Upper lobe of left lung (tissue), 6 donors: ENCODE measurements around the gene RPL27. TPM values are rescaled to one million over a fixed set of nuclear protein-coding genes. Genes with fewer than 3 reads are reported as not detected.

ENCODE experiments used
- ATAC-seq, 2 donors: fragments of 200-7000 bp; cut with Tn5 transposase; one replicate each; pipeline ENCODE4 v1.9.1; 2022; ENCODE audit warnings: mild to moderate bottlenecking in 2 of 2, moderate library complexity in 2 of 2; ENCODE audit not compliant: low FRiP score in 2 of 2
- DNase-seq, 2 donors: peaks; one replicate each; pipeline ENCODE4 v3.0.0-alpha.2; 2019 to 2020
- H3K27ac ChIP-seq, 4 donors: fragments of 200-600 bp; sonication (generic); one replicate each; pipeline ENCODE4 v1.5.1; 2016 to 2019
- H3K27me3 ChIP-seq, 4 donors: fragments of 200-600 bp; sonication (generic); one replicate each; pipeline ENCODE4 v1.5.1; 2017 to 2019
- H3K36me3 ChIP-seq, 4 donors: fragments of 200-600 bp; sonication (generic); one replicate each; pipeline ENCODE4 v1.5.1; 2016 to 2019
- H3K4me1 ChIP-seq, 4 donors: fragments of 200-600 bp; sonication (generic); one replicate each; pipeline ENCODE4 v1.5.1; 2018 to 2019
- H3K4me3 ChIP-seq, 4 donors: fragments of 200-600 bp; sonication (generic); one replicate each; pipeline ENCODE4 v1.5.1; 2017 to 2019; ENCODE audit warnings: mild to moderate bottlenecking in 2 of 4, moderate library complexity in 1 of 4
- H3K9me3 ChIP-seq, 4 donors: fragments of 200-600 bp; sonication (generic); one replicate each; pipeline ENCODE4 v1.5.1; 2018 to 2019
- EP300 ChIP-seq, 4 donors: sonication (generic); formaldehyde crosslinking; IDR thresholded peaks; one replicate each; pipeline ENCODE4 v1.5.1; 2017; ENCODE audit warnings: antibody characterized with exemption in 4 of 4, control low read depth in 2 of 4
- POLR2A ChIP-seq, 4 donors: fragments of 450-650 bp; IDR thresholded peaks; one replicate each; pipeline ENCODE4 v1.5.1; 2016 to 2017; ENCODE audit warnings: antibody characterized with exemption in 4 of 4, mild to moderate bottlenecking in 2 of 4
- POLR2AphosphoS5 ChIP-seq, 2 donors: sonication (generic); formaldehyde crosslinking; IDR thresholded peaks; one replicate each; pipeline ENCODE4 v1.5.1; 2017; ENCODE audit warnings: antibody characterized with exemption in 2 of 2
- WGBS, 2 donors: methylation state at CpG; one replicate each; pipeline ENCODE4 v1.1.5; 2017 to 2018; 5-methylcytosine and 5-hydroxymethylcytosine counted together
- total RNA-seq, 6 donors: library from RNA; depleted of rRNA in 4 of 6; stranded (reverse); fragments of >200 nt in 4 of 6; gene quantifications; one replicate each; pipeline versions ENCODE4 v1.1.0 to v1.2.1, GENCODE V29; 2016 to 2021
- TF ChIP-seq, protein P1 (sequence below), 6 experiments: fragments of 450-650 bp in 4 of 6; fragments of 200-600 bp in 2 of 6; sonication (generic) in 2 of 6; IDR thresholded peaks; one replicate each; pipeline ENCODE4 v1.5.1; 2016 to 2019; ENCODE audit warnings: antibody characterized with exemption in 6 of 6
- donor health status: DM: no; HTN: no; CAD: no; lungs with moderate emphysema.
- donor health status: DM: no; HTN: yes; CAD: no; lungs with severe emphysema.

The RPL27 gene
- total RNA-seq, 6 donors from 2014 or later, result 534 to 1,192 (median 783) TPM

DNA sequence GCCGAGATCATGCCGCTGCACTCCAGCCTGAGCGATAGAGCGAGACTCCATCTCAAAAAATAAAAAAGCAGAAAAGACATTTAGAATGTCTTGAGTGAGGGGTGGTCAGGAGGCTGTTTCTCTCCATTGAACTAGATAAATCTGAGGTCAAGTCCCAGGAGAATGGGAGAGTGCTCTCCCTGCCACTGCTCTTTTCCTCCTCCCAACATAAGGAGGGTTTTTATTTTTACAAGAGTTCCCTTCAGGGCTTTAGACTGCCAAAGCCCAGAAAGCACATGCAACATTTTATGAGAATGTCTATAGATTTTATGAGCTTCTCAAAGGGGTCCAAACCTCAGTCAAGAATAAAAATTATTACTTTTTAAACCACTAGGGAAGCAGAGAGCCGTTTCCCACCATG is 28.4 kb downstream of the RPL27 start:
- WGBS, 2 donors, result 82 to 83% methylated on average over 5 of the region's 5 CpGs

DNA sequence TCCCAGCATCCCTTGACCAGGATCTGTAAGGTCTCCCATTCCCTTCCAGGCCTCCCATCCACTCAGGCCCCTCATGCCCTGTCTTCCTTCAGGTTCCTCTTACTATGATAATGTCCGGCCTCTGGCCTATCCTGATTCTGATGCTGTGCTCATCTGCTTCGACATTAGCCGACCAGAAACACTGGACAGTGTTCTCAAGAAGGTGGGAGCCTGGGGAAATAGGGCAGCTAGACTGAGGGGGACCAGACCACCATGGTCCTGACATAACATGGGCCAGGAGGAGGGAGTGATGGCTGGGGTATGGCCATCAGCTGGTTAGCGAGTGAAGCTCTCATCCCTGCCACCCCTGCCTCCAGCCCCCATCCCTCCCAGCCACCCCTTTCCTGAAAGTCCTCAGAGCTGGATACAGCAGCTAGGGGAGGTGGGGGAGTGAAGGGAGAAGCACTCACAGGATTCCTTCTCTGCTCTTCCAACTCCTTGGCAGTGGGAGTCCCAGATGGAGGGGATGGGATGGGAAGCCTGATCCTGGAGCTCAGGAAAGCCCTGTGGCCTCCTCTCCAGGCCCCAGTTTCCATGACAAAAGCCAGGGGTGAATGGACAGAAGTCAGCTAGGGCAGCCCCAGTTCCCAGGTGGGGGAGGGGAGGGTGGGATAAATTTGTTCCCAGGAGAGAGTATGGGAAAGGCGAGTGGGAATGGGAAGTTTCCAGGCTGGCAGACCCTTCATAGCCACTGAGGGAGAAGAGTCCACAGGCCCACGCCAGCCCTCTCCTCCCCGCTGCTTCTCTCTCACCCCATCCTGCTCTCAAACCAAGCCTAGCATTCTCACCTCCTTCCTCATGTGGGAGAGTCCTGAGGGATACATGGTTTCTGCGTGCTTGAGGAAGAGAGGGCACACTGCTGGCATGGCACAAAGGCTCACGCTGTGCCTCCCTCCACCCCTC is 29.1 kb downstream of the RPL27 start:
- Histone ChIP-seq H3K27me3 (no peaks in the 10 kb centered on the region), H3K27ac (no peak overlapping the region), H3K36me3 (no peaks in the 10 kb centered on the region), H3K9me3 (no peaks in the 10 kb centered on the region), H3K4me1 (peaks cover 7 to 26% (median 15%) of the 10 kb centered on the region in 4 donors), H3K4me3 (no peak overlapping the region)
- TF ChIP-seq POLR2AphosphoS5 (IDR thresholded peaks at IDR 0.05), result no peak
- TF ChIP-seq POLR2A (IDR thresholded peaks at IDR 0.05), result no peak
- no peak for TF ChIP-seq EP300 (IDR thresholded peaks at IDR 0.05)
- TF ChIP-seq, protein P1, sequence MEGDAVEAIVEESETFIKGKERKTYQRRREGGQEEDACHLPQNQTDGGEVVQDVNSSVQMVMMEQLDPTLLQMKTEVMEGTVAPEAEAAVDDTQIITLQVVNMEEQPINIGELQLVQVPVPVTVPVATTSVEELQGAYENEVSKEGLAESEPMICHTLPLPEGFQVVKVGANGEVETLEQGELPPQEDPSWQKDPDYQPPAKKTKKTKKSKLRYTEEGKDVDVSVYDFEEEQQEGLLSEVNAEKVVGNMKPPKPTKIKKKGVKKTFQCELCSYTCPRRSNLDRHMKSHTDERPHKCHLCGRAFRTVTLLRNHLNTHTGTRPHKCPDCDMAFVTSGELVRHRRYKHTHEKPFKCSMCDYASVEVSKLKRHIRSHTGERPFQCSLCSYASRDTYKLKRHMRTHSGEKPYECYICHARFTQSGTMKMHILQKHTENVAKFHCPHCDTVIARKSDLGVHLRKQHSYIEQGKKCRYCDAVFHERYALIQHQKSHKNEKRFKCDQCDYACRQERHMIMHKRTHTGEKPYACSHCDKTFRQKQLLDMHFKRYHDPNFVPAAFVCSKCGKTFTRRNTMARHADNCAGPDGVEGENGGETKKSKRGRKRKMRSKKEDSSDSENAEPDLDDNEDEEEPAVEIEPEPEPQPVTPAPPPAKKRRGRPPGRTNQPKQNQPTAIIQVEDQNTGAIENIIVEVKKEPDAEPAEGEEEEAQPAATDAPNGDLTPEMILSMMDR (IDR thresholded peaks at IDR 0.05), result no peak
- DNase-seq, result no peak
- ATAC-seq, result no peak
- 80 to 81% methylated on average over 9 of the region's 9 CpGs for WGBS, 2 donors

More for the DNA sequence above, 28.4 kb downstream of the RPL27 start:
- no peak for ATAC-seq
- Histone ChIP-seq H3K36me3 (no peaks in the 10 kb centered on the region), H3K4me1 (peaks cover 7 to 27% (median 16%) of the 10 kb centered on the region in 4 donors), H3K27me3 (no peaks in the 10 kb centered on the region), H3K9me3 (no peaks in the 10 kb centered on the region), H3K27ac (no peak overlapping the region), H3K4me3 (no peak overlapping the region)
- DNase-seq, result no peak
- TF ChIP-seq POLR2AphosphoS5 (IDR thresholded peaks at IDR 0.05) (no peak), EP300 (IDR thresholded peaks at IDR 0.05) (no peak), POLR2A (IDR thresholded peaks at IDR 0.05) (no peak)
- TF ChIP-seq, protein P1 (IDR thresholded peaks at IDR 0.05), result no peak

DNA sequence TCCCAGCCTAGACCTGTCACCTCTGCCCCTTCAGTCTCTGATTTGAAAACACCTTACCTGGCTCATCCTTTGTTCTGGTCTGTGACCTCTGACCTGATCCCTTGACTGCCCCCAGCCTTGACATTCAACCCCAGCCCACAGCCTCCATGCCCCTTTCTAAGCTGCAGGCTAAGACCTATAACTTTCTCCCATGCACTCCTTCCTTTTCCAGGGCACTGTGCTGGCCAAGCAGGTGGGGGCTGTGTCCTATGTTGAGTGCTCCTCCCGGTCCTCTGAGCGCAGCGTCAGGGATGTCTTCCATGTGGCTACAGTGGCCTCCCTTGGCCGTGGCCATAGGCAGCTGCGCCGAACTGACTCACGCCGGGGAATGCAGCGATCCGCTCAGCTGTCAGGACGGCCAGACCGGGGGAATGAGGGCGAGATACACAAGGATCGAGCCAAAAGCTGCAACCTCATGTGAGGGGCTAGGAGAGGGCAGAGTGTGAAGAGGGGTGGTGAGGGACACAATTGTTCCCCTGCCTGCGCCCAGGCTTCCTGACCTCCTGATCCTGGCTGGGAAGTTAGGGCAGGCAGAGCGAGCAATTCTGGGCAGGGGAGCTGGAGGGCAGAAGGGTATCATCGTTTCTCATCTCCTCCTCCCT is 30.1 kb downstream of the RPL27 start:
- DNase-seq, result no peak
- no peak for ATAC-seq
- no peaks in the 10 kb centered on the region for H3K36me3 ChIP-seq
- 85 to 87% methylated on average over 17 of the region's 17 CpGs for WGBS, 2 donors
- H3K9me3 ChIP-seq, result no peaks in the 10 kb centered on the region
- H3K27ac ChIP-seq, result no peak overlapping the region
- no peak overlapping the region for H3K4me3 ChIP-seq
- no peaks in the 10 kb centered on the region for H3K27me3 ChIP-seq
- TF ChIP-seq, protein P1 (IDR thresholded peaks at IDR 0.05), result no peak
- TF ChIP-seq POLR2AphosphoS5 (IDR thresholded peaks at IDR 0.05), result no peak
- no peak for TF ChIP-seq EP300 (IDR thresholded peaks at IDR 0.05)
- no peak for TF ChIP-seq POLR2A (IDR thresholded peaks at IDR 0.05)
- H3K4me1 ChIP-seq, result peaks cover 0 to 19% (median 10%) of the 10 kb centered on the region in 4 donors

DNA sequence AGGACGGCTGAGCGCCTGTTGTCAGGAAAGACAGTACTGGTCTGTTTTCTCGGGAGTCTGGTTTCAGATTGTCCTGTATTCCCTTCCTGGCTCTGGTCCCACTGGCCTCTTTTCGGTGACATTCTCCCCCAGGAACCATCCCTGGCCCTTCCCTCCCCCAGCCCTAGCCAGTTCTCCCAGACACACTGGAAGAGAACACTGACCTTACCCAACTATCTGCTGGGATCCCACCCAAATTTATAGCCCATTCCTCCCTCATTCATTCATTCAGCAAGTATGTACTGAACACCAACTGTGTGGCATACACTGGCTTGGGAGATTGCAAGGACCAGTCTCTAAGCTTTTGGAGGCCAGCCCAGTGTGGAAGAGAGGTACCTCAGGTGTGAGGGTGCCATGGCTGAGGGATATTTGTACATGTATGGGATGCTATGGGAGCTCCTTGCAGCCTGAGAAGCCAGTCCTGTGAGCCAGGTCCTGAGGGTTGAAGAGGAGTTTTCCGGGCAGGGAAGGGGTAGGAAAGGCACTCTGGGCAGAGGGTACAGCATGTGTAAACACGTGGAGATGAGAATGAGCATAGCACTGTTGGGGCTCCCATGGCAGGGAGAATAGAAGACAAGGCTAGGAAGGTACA is 32.0 kb downstream of the RPL27 start:
- Histone ChIP-seq H3K4me3 (no peak overlapping the region), H3K9me3 (no peaks in the 10 kb centered on the region), H3K27ac (peak overlapping the region in 1 of 4 donors; percentile 15), H3K4me1 (peaks cover 0 to 3% (median 0%) of the 10 kb centered on the region in 4 donors), H3K27me3 (no peaks in the 10 kb centered on the region), H3K36me3 (no peaks in the 10 kb centered on the region)
- no peak for DNase-seq
- TF ChIP-seq, protein P1 (IDR thresholded peaks at IDR 0.05), result no peak
- TF ChIP-seq POLR2AphosphoS5 (IDR thresholded peaks at IDR 0.05) (no peak), EP300 (IDR thresholded peaks at IDR 0.05) (no peak), POLR2A (IDR thresholded peaks at IDR 0.05) (no peak)
- ATAC-seq, result no peak
- 73 to 83% methylated on average over 6 of the region's 6 CpGs for WGBS, 2 donors
